Loucy (cell line): ENCODE results near the gene UBE3D.
A peak's percentile ranks its signal among the peaks of the same experiment; 100 is the strongest.

ENCODE experiments used
- H2AFZ ChIP-seq: fragments of 200-600 bp; sonication (generic); 2 replicates; pipeline ENCODE4 v1.6.0; 2016; ENCODE audit warnings: antibody characterized with exemption, mild to moderate bottlenecking, low read length, moderate library complexity
- H3F3A ChIP-seq: fragments of 200-600 bp; 2 replicates; pipeline ENCODE4 v1.6.0; 2016; ENCODE audit warnings: antibody characterized with exemption, low read depth, mild to moderate bottlenecking
- H3K27me3 ChIP-seq: fragments of 200-600 bp; sonication (generic); 2 replicates; pipeline ENCODE4 v1.6.1; 2014; ENCODE audit warnings: low read length, mild to moderate bottlenecking; ENCODE audit not compliant: insufficient read depth, poor library complexity, severe bottlenecking
- H3K36me3 ChIP-seq: fragments of 200-600 bp; sonication (generic); 2 replicates; pipeline ENCODE4 v1.6.1; 2016; ENCODE audit warnings: low read length; ENCODE audit not compliant: insufficient read depth
- H3K4me1 ChIP-seq: fragments of 200-600 bp; sonication (generic); 2 replicates; pipeline ENCODE4 v1.5.1; 2014; ENCODE audit warnings: low read length, mild to moderate bottlenecking; ENCODE audit not compliant: insufficient read depth, poor library complexity, severe bottlenecking
- H3K4me2 ChIP-seq: fragments of 200-600 bp; sonication (generic); 2 replicates; pipeline ENCODE4 v1.6.0; 2014; ENCODE audit warnings: antibody characterized with exemption, low read length, low read depth, mild to moderate bottlenecking; ENCODE audit not compliant: poor library complexity, severe bottlenecking
- H3K4me3 ChIP-seq: fragments of 200-600 bp; sonication (generic); 2 replicates; pipeline ENCODE4 v1.5.1; 2014; ENCODE audit warnings: low read length, mild to moderate bottlenecking, mixed read lengths; ENCODE audit not compliant: poor library complexity, severe bottlenecking
- H3K79me2 ChIP-seq: fragments of 200-600 bp; sonication (generic); 2 replicates; pipeline ENCODE4 v1.6.1; 2014; ENCODE audit warnings: low read length; ENCODE audit not compliant: insufficient read depth
- H3K9ac ChIP-seq: fragments of 200-600 bp; sonication (generic); 2 replicates; pipeline ENCODE4 v1.6.0; 2014; ENCODE audit warnings: mild to moderate bottlenecking, low read depth, low read length, moderate library complexity; ENCODE audit not compliant: poor library complexity, severe bottlenecking
- H3K9me2 ChIP-seq: fragments of 200-600 bp; sonication (generic); replicated peaks from 2 replicates; pipeline ENCODE4 v1.6.1; 2016; ENCODE audit warnings: low read depth, low read length, mixed read lengths
- H3K9me3 ChIP-seq: fragments of 200-600 bp; sonication (generic); 2 replicates; pipeline ENCODE4 v1.6.1; 2014; ENCODE audit warnings: mild to moderate bottlenecking, antibody characterized with exemption, low read length, low read depth; ENCODE audit not compliant: insufficient read depth
- H4K20me1 ChIP-seq: fragments of 200-600 bp; sonication (generic); 2 replicates; pipeline ENCODE4 v1.6.0; 2014; ENCODE audit warnings: antibody characterized with exemption, low read length, mild to moderate bottlenecking; ENCODE audit not compliant: insufficient read depth, poor library complexity, severe bottlenecking
- CTCF ChIP-seq: fragments of 200-600 bp; sonication (generic); conservative IDR thresholded peaks from 2 replicates; pipeline ENCODE4 v1.5.1; 2014; ENCODE audit warnings: mild to moderate bottlenecking, antibody characterized with exemption, low read length
- EZH2phosphoT487 ChIP-seq: fragments of 200-600 bp; IDR thresholded peaks from 2 replicates; pipeline ENCODE4 v1.6.1; 2018; ENCODE audit warnings: antibody characterized with exemption, mild to moderate bottlenecking, moderate library complexity, borderline replicate concordance

UBE3D gene

GRCh38 chr6:83065511-83066192 lies at the start of gene UBE3D:
UBE3D (minus strand) TSS chr6:83065841; CDS start chr6:83065718, 123 bp downstream.
- H3K9me3 ChIP-seq = no peaks in the 10 kb centered on the region
- H3K9ac ChIP-seq = peak within 1 kb of the TSS; percentile 78
- H3K36me3 ChIP-seq = no peaks in the 10 kb centered on the region
- peak; percentile 85 for TF ChIP-seq CTCF
- TF ChIP-seq EZH2phosphoT487 = no peak
- peaks cover 32% of the 10 kb centered on the region for H3K79me2 ChIP-seq
- H3K9me2 ChIP-seq = no peaks in the 10 kb centered on the region
- H3K27me3 ChIP-seq = no peaks in the 10 kb centered on the region
- no peaks in the 10 kb centered on the region for H3F3A ChIP-seq
- peaks cover 59% of the 10 kb centered on the region for H3K4me1 ChIP-seq
- peak within 1 kb of the TSS; percentile 98 for H2AFZ ChIP-seq
- H3K4me2 ChIP-seq = peak within 1 kb of the TSS; percentile 94
- no peaks in the 10 kb centered on the region for H4K20me1 ChIP-seq
- H3K4me3 ChIP-seq = peak within 1 kb of the TSS; percentile 88

- no peak for TF ChIP-seq CTCF
- TF ChIP-seq EZH2phosphoT487 = no peak
- Histone ChIP-seq H3K9me3 (no peaks in the 10 kb centered on the region), H3K36me3 (peaks cover 20% of the 10 kb centered on the region; the same call in 1 of the 2 replicates), H3K79me2 (no peaks in the 10 kb centered on the region), H3K4me1 (no peaks in the 10 kb centered on the region), H3K9me2 (no peaks in the 10 kb centered on the region), H3K4me2 (no peak overlapping the region), H3K4me3 (no peak overlapping the region), H3F3A (no peaks in the 10 kb centered on the region), H4K20me1 (no peaks in the 10 kb centered on the region), H3K27me3 (no peaks in the 10 kb centered on the region), H3K9ac (no peak overlapping the region), H2AFZ (no peak overlapping the region)
These were observed 48.5 kb upstream of the UBE3D start for GRCh38 chr6:83114164-83114563.

GRCh38 chr6:83113258-83113657 lies 47.6 kb upstream of the UBE3D start:
- TF ChIP-seq CTCF (no peak), EZH2phosphoT487 (no peak)
- Histone ChIP-seq H3K4me2 (no peak overlapping the region), H3K79me2 (no peaks in the 10 kb centered on the region), H3K4me3 (no peak overlapping the region), H3K9ac (no peak overlapping the region), H3K27me3 (no peaks in the 10 kb centered on the region), H3K9me2 (no peaks in the 10 kb centered on the region), H3F3A (no peaks in the 10 kb centered on the region), H2AFZ (no peak overlapping the region), H3K4me1 (no peaks in the 10 kb centered on the region), H3K36me3 (peaks cover 22% of the 10 kb centered on the region; the same call in 1 of the 2 replicates), H3K9me3 (no peaks in the 10 kb centered on the region), H4K20me1 (no peaks in the 10 kb centered on the region)
